ENCODE results near the gene CELSR1.

Gene CELSR1

GRCh38 chr22:46526244-46526839 lies 11.1 kb downstream of the CELSR1 start:
- TF ChIP-seq CTCF (IDR thresholded peaks at IDR 0.05; ENCODE audit: insufficient read depth, missing control alignments) = no peak
- DNase-seq (ENCODE audit: insufficient read length, low spot score) = no peak
- FAIRE-seq = no peak

DNA sequence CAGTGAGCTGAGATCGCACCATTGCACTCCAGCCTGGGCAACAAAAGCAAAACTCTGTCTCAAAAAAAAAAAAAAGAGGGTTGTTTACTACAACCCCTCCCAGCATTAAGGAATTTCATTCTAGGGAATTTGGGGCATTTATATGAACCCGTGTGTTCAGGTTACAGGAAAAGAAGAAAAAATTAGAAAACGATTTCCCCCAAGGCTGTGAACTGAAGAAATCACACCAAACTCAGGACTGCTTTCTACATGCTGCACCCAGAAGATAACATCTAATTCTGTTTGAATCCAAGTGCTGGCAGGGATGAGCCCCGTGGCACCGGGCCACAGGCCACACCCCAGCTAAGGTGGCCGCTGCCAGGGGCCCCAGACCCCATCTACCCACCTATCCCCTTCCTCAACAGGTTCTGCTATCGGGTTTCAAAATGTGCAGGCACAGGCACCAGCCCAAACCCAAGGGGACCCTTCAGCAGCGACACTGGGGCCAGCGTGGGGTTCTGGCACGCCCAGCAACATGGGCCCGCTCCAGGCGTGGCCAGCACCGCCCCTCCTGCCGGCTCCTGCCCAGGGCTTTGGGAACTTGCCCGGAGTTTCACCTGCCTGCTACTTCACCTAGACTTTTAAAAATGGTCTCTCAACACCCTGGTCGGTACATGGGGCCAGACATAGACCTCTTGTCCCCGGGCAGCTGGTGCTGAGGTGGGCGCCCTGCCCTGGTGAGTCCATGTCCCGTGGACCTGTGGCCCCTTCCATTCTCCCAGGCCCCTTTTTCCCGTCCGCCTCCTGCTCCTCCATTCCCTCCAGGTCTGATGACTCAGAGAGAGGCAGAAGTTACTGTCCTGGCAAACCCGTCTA lies 11.8 kb downstream of the CELSR1 start:
- no peak for DNase-seq (ENCODE audit: insufficient read length, low spot score)
- FAIRE-seq = no peak
- no peak for TF ChIP-seq CTCF (IDR thresholded peaks at IDR 0.05; ENCODE audit: insufficient read depth, missing control alignments)

GRCh38 chr22:46524203-46524740 lies 13.1 kb downstream of the CELSR1 start:
- FAIRE-seq = no peak

GRCh38 chr22:46522797-46523196 lies 14.6 kb downstream of the CELSR1 start:
- FAIRE-seq = no peak
- TF ChIP-seq CTCF (IDR thresholded peaks at IDR 0.05; ENCODE audit: insufficient read depth, missing control alignments) = no peak
- DNase-seq (ENCODE audit: insufficient read length, low spot score) = no peak

More at GRCh38 chr22:46524203-46524740, 13.1 kb downstream of the CELSR1 start:
- TF ChIP-seq CTCF (IDR thresholded peaks at IDR 0.05; ENCODE audit: insufficient read depth, missing control alignments) = no peak
- no peak for DNase-seq (ENCODE audit: insufficient read length, low spot score)

- DNase-seq (ENCODE audit: insufficient read length, low spot score) (no peak), FAIRE-seq (no peak)
- TF ChIP-seq CTCF (IDR thresholded peaks at IDR 0.05; ENCODE audit: insufficient read depth, missing control alignments) = no peak
These were observed 15.4 kb downstream of the CELSR1 start for GRCh38 chr22:46521994-46522393.

DNA sequence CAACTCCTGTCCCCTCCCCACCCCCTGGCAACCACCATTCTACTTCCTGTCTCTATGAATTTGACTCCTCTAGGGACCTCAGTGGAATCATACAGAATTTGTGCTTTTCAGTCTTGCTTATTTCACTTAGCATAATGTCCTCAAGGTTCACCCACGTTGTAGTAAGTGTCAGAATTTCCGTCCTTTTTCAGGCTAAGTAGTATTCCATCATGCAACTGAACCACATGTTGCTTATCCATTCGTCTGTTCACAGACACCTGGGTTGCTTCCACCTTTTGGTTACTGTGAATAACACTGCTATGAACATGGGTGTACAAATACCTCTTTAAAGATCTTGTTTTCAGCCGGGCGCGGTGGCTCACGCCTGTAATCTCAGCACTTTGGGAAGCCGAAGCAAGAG lies 16.5 kb downstream of the CELSR1 start:
- DNase-seq (ENCODE audit: insufficient read length, low spot score) (no peak), FAIRE-seq (no peak)
- no peak for TF ChIP-seq CTCF (IDR thresholded peaks at IDR 0.05; ENCODE audit: insufficient read depth, missing control alignments)

- no peak for DNase-seq (ENCODE audit: insufficient read length, low spot score)
- no peak for FAIRE-seq
- TF ChIP-seq CTCF (IDR thresholded peaks at IDR 0.05; ENCODE audit: insufficient read depth, missing control alignments) = no peak
These were observed 18.0 kb downstream of the CELSR1 start for GRCh38 chr22:46519377-46519776.
